Endothelial cell of umbilical vein (primary cell): ENCODE measurements around the gene TSPAN18. TPM values are rescaled to one million over a fixed set of nuclear protein-coding genes. Genes with fewer than 3 reads are reported as not detected.

Source experiments
- BruUV-seq: library from RNA; stranded (reverse); fragments of 400-500 nt; replicated peaks from 2 replicates; lab custom pipeline; 2021; lab: Mats Ljungman, UMichigan
- CTCF ChIA-PET: fragments of 300-600, 350-600 bp; sonication (Branson Sonifier 250); formaldehyde crosslinking; loops from one replicate; lab custom pipeline; 2021; ENCODE audit warnings: antibody characterized with exemption, inconsistent platforms; lab: Charles Lee
- POLR2A ChIA-PET: fragments of 300-600, 350-600 bp; sonication (Branson Sonifier 250); formaldehyde crosslinking; loops from one replicate; lab custom pipeline; 2021; ENCODE audit warnings: antibody characterized with exemption, inconsistent platforms; lab: Charles Lee
- DNase-seq: peaks from one replicate; pipeline ENCODE4 v3.0.0-alpha.2; 2011; ENCODE audit warnings: low read depth, low spot score
- FAIRE-seq: peaks from 2 replicates; lab custom pipeline; 2011; peaks lifted over from hg19 to GRCh38; lab: Jason Lieb, UNC
- H2AFZ ChIP-seq: 2 replicates; pipeline ENCODE4 v1.6.0; 2012; ENCODE audit warnings: low read depth, low read length, control low read depth, inconsistent platforms
- H3K27ac ChIP-seq: 2 replicates; pipeline ENCODE4 v1.5.1; 2011; ENCODE audit warnings: low read depth, mild to moderate bottlenecking, control low read depth, low read length, moderate library complexity; ENCODE audit not compliant: insufficient read depth
- H3K27me3 ChIP-seq, 2 experiments: 2 replicates each; pipeline versions ENCODE4 v1.6.0 to v1.6.1; 2011; ENCODE audit warnings: low read length in 2 of 2, mixed read lengths in 1 of 2; ENCODE audit not compliant: control insufficient read depth in 2 of 2, insufficient read depth in 2 of 2
- H3K36me3 ChIP-seq, 2 experiments: 2 replicates in 1 of 2; 3 replicates in 1 of 2; pipeline ENCODE4 v1.5.1; 2011; ENCODE audit warnings: low read length in 2 of 2, mild to moderate bottlenecking in 1 of 2, moderate library complexity in 1 of 2; ENCODE audit not compliant: control insufficient read depth in 2 of 2, insufficient read depth in 2 of 2; ENCODE audit errors: extremely low read depth in 1 of 2
- H3K4me1 ChIP-seq: 3 replicates; pipeline ENCODE4 v1.5.1; 2011; ENCODE audit warnings: mild to moderate bottlenecking, low read length; ENCODE audit not compliant: control insufficient read depth, insufficient read depth; ENCODE audit errors: extremely low read depth
- H3K4me2 ChIP-seq: 2 replicates; pipeline ENCODE4 v1.6.1; 2011; ENCODE audit warnings: low read length, control low read depth, mixed read lengths; ENCODE audit not compliant: insufficient read depth
- H3K4me3 ChIP-seq, 3 experiments: fragments of 200-600 bp in 1 of 3; sonication (generic), shearing (Covaris generic) in 1 of 3; replicated peaks in 1 of 3; 2 replicates each; pipeline ENCODE4 v1.5.1; 2011 to 2016; ENCODE audit warnings: control low read depth in 3 of 3, low read length in 3 of 3, mild to moderate bottlenecking in 2 of 3, inconsistent platforms in 1 of 3, low read depth in 1 of 3, moderate library complexity in 1 of 3; ENCODE audit not compliant: insufficient read depth in 1 of 3
- H3K79me2 ChIP-seq: 2 replicates; pipeline ENCODE4 v1.6.0; 2012; ENCODE audit warnings: low read length, inconsistent platforms; ENCODE audit not compliant: control insufficient read depth, insufficient read depth
- H3K9ac ChIP-seq: replicated peaks from 2 replicates; pipeline ENCODE3; 2011; ENCODE audit warnings: low read length, control low read depth; ENCODE audit not compliant: insufficient read depth; ENCODE audit errors: extremely low read depth
- H3K9me1 ChIP-seq: replicated peaks from 3 replicates; pipeline ENCODE4 v1.6.0; 2011; ENCODE audit warnings: mild to moderate bottlenecking, low read length; ENCODE audit not compliant: control insufficient read depth, insufficient read depth; ENCODE audit errors: extremely low read depth
- H3K9me3 ChIP-seq: replicated peaks from 2 replicates; pipeline ENCODE4 v1.5.1; 2012; ENCODE audit warnings: low read length, inconsistent platforms; ENCODE audit not compliant: control insufficient read depth, insufficient read depth
- H4K20me1 ChIP-seq: replicated peaks from 2 replicates; pipeline ENCODE3; 2011; ENCODE audit warnings: mild to moderate bottlenecking, low read length; ENCODE audit not compliant: control insufficient read depth, insufficient read depth; ENCODE audit errors: extremely low read depth
- CTCF ChIP-seq, 2 donors: IDR thresholded peaks; 1 replicate in 1 of 2; 2 replicates in 1 of 2; pipeline ENCODE4 v1.5.1; 2011; ENCODE audit warnings: low read length in 2 of 2, mild to moderate bottlenecking in 2 of 2, moderate library complexity in 2 of 2, control low read depth in 1 of 2, inconsistent platforms in 1 of 2, low read depth in 1 of 2; ENCODE audit not compliant: insufficient read depth in 1 of 2; ENCODE audit errors: extremely low read depth in 1 of 2
- EZH2 ChIP-seq: IDR thresholded peaks from 2 replicates; pipeline ENCODE4 v1.6.1; 2012; ENCODE audit warnings: borderline replicate concordance, low read depth, mild to moderate bottlenecking, moderate library complexity, low read length, inconsistent platforms; ENCODE audit not compliant: severe bottlenecking
- FOS ChIP-seq: IDR thresholded peaks from 2 replicates; pipeline ENCODE4 v1.6.1; 2011; ENCODE audit warnings: mild to moderate bottlenecking, low read length, moderate library complexity, borderline replicate concordance; ENCODE audit not compliant: insufficient read depth
- GATA2 ChIP-seq: IDR thresholded peaks from 2 replicates; pipeline ENCODE4 v1.7.0; 2011; ENCODE audit warnings: low read depth, mild to moderate bottlenecking, moderate library complexity, mixed read lengths, low read length; ENCODE audit not compliant: insufficient read length, insufficient read depth
- JUN ChIP-seq: IDR thresholded peaks from 2 replicates; pipeline ENCODE4 v1.6.1; 2011; ENCODE audit warnings: borderline replicate concordance, low read depth; ENCODE audit not compliant: insufficient read length, insufficient read depth
- MYC ChIP-seq: IDR thresholded peaks from one replicate; pipeline ENCODE4 v1.6.1; 2011; ENCODE audit warnings: mild to moderate bottlenecking, low read depth, low read length
- POLR2A ChIP-seq: IDR thresholded peaks from 2 replicates; pipeline ENCODE4 v1.6.1; 2012; ENCODE audit warnings: low read depth, mild to moderate bottlenecking, control low read depth, low read length
- POLR2AphosphoS5 ChIP-seq: IDR thresholded peaks from 2 replicates; pipeline ENCODE4 v1.6.1; 2012; ENCODE audit warnings: low read depth, mild to moderate bottlenecking, control low read depth, low read length, moderate library complexity; ENCODE audit not compliant: insufficient read depth
- dilution Hi-C: fragments of 300-500 bp; cut with MboI; formaldehyde crosslinking; loops from one replicate; pipeline ENCODE4 v1.15.0; 2019; ENCODE audit warnings: low sequenced_read_pairs; ENCODE audit not compliant: extremely low pct_ligation_motif_present
- intact Hi-C: fragments of 100-400 bp; cut with micrococcal nuclease; formaldehyde crosslinking; loops from one replicate; pipeline ENCODE4 v1.10.0; 2022
- polyA plus RNA-seq, 4 experiments: library from polyadenylated mRNA; depleted of rRNA in 3 of 4; stranded (reverse) in 3 of 4; unstranded in 1 of 4; fragments of >200 nt; gene quantifications; 2 replicates each; pipeline versions ENCODE4 v1.2.1 to v1.2.3, GENCODE V29; 2011 to 2012; ENCODE audit warnings: missing spikeins in 1 of 4
- total RNA-seq: library from RNA; stranded (reverse); gene quantifications from 2 replicates; pipeline ENCODE4 v1.2.3, GENCODE V29; 2021
- TF ChIP-seq, protein P1 (sequence below): IDR thresholded peaks from 2 replicates; pipeline ENCODE4 v1.6.1; 2011; ENCODE audit not compliant: insufficient read depth, insufficient read length

Gene TSPAN18
- total and polyA plus RNA-seq, 2 donors (not counting 3 experiments of a cell fraction or from before 2014, with no cell fraction given), result 32.2 to 118 TPM

DNA sequence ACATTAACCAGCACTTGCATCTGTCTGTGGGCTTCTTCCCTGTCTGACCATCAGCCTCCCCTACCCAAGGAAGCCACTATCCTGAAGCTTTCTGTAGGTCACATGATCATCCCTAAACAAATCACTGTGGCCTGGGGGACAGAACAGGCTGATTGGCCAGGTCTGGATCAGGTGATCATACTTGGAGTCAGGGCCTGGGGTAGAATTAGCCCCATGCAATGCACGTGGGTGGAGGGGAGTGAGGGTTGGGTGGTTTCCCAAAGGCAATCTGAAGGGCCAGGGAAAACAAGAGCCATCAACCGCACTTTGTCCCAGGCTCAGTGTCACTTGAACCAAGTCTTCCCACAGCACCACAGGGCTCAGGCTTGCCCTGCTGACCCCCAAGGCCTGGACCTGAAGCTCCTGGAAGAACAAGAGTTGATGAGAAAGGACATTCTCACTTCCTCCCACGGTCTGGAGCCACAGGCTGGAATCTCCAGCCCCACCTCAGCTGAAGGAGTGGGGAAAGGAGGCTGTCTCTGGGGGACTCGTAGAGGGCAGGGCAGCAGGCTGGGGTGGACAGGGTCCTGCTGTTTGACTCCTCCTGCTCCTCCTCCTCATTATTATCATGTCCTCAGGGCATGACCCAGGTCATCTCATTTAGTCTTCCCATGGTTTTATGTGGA is 31.5 kb upstream of the TSPAN18 start:
- no peak for FAIRE-seq
- Histone ChIP-seq H3K4me1 (no peaks in the 10 kb centered on the region), H3K9ac (no peak overlapping the region), H3K9me1 (no peaks in the 10 kb centered on the region), H3K4me3 (no peak overlapping the region), H4K20me1 (no peaks in the 10 kb centered on the region), H3K4me2 (no peak overlapping the region), H3K36me3 (no peaks in the 10 kb centered on the region), H3K79me2 (no peaks in the 10 kb centered on the region), H2AFZ (no peak overlapping the region), H3K9me3 (no peaks in the 10 kb centered on the region), H3K27ac (no peak overlapping the region), H3K27me3 (peaks cover 0 to 4% of the 10 kb centered on the region in 2 experiments)
- BruUV-seq, result no TSS peak
- CTCF ChIA-PET, result no interaction called here
- POLR2A ChIA-PET, result no interaction called here
- dilution Hi-C loops (no loop called here), intact Hi-C loops (no loop called here)
- DNase-seq, result no peak
- TF ChIP-seq CTCF (IDR thresholded peaks at IDR 0.05; ENCODE audit: extremely low read depth in 1 of 2, insufficient read depth in 1 of 2, low read depth in 1 of 2, low read length in 2 of 2), result no peak
- TF ChIP-seq GATA2, result no peak
- TF ChIP-seq FOS, result no peak
- no peak for TF ChIP-seq JUN
- no peak for TF ChIP-seq POLR2A
- TF ChIP-seq, protein P1, sequence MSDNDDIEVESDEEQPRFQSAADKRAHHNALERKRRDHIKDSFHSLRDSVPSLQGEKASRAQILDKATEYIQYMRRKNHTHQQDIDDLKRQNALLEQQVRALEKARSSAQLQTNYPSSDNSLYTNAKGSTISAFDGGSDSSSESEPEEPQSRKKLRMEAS, result no peak
- no peak for TF ChIP-seq POLR2AphosphoS5
- TF ChIP-seq MYC, result no peak
- TF ChIP-seq EZH2, result no peak
